ENCODE data around the gene PLK1. TPM values are rescaled to one million over a fixed set of nuclear protein-coding genes. Genes with fewer than 3 reads are reported as not detected.
A peak's percentile ranks its signal among the peaks of the same experiment; 100 is the strongest.
"Not testable (repeated sequence)": the region's sequence is repeated elsewhere in the genome, so short reads cannot be mapped to it uniquely, and the experiment has no call there.

The PLK1 gene
- total RNA-seq, 1 experiment from 2014 or later: 83.6 TPM

GRCh38 chr16:23709536-23709935, 30.8 kb downstream of the PLK1 start:
- DNase-seq (ENCODE audit: low read depth): no peak

DNA sequence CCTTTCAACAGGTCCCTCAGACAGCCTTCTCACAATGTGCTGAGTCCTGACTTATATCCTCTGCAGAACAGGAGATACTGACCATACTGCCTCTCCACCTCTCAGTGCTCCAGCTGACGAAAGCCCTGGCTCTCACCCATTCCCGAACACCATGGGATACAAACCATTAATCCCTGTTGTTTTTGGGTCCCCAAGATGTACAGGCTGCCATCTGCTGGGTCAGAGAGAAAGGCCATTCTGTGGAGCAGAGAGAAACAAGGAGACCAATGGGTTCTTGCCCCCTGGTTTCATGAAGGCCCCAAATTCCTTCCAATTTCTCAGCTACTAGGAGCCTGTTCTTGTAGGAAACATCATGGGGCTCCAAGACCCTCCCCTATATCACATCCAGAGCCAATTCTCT, 31.3 kb downstream of the PLK1 start:
- DNase-seq (ENCODE audit: low read depth): no peak

GRCh38 chr16:23710504-23710903, 31.8 kb downstream of the PLK1 start:
- no peak for DNase-seq (ENCODE audit: low read depth)

GRCh38 chr16:23711785-23712184, 33.1 kb downstream of the PLK1 start:
- DNase-seq (ENCODE audit: low read depth): no peak

DNA sequence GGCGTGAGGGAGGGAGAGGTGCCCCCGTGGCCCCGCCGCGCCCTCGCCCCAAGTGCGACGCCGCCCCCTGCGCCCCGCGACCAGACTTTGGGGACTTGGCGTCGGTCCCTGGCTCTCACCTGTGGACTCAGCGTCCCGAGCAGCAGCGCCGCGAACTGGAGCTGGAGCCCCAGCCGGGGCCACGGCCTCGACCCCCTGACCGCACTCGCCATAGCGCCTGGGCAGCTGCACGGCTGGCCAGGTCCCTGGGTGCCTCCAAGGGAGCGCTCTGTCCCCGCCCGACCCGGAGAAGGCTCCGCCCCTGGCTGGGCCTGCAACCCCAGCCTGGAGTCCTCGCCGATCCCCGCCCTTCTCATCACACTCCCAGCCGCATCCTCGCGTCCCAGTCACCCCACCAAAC, 34.3 kb downstream of the PLK1 start, which contains the start of gene ERN2:
TSS of gene ERN2 (minus strand) at position 247 of the 400 bp plus-strand sequence. CDS start at position 212, 35 bp downstream.
- DNase-seq (ENCODE audit: low read depth): no peak

GRCh38 chr16:23716484-23716883, 37.8 kb downstream of the PLK1 start:
- no peak for DNase-seq (ENCODE audit: low read depth)

GRCh38 chr16:23722613-23723240, 44.0 kb downstream of the PLK1 start:
- DNase-seq (ENCODE audit: low read depth): not testable (repeated sequence)

DNA sequence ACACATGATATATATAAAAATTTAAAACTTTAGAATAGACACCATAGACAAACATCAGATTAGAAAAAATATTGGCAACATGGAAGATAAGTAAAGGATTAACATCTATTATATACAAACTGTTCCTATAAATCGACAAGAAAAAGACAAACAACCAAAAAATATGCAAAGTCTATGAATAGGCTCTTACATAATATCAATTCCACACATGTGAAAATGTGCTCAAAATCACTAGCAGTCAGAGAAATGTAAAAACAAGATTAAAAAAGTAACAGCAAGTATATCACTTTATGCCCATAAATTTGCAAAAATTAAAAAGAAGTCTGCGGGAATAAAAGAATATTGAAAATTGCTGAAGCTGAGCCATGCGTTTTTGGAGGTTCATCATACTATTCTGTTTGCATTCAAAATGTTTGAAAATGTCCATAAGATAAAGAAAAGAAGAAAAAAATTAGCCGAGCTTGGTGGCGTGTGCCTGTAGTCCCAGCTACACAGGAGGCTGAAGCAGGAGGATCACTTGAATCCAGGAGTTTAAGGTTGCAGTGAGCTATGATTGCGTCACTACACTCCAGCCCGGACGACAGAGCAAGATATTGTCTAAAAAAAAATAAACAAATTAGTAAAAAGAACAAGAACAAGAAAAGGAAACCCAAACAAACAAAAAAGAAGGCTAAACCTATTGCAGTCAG, 45.6 kb downstream of the PLK1 start:
- DNase-seq (ENCODE audit: low read depth): no peak

GRCh38 chr16:23724785-23725131, 46.1 kb downstream of the PLK1 start:
- no peak for DNase-seq (ENCODE audit: low read depth)

DNA sequence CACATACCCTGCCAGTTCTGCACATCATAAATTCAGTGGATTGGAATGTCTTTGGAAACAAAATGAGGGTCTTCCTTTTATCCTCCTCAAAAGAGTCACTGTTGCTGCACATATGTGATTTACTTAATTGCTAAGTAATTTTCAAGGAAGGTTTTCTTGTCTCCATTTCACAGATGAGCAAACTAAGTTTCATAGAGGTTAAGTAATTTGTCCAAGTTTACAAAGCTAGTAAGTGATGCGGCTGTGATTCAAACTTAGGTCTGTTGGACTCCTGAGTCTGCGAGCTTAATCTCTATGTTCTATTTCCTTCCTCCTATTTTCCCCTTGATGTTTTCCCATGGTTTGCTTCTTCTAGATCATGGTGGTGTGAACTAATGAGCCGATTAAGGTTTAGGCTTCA, 48.0 kb downstream of the PLK1 start:
- no peak for DNase-seq (ENCODE audit: low read depth)

DNA sequence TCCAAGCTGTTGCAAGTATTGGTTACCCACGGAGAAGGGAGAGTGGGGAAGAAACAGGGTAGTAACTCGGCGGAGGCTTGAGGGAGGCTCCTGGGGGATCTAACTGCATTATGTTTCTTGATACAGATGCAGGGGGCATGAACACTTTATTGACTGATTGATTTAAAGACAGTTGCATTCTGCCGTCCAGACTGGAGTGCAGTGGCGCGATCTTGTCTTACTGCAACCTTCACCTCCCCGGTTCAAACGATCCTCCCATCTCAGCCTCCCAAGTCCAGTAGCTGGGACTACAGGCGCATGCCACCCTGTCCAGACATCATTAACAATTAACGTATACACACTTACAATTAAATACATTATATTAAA, 49.4 kb downstream of the PLK1 start:
- no peak for DNase-seq (ENCODE audit: low read depth)

GRCh38 chr16:23729503-23730424, 51.1 kb downstream of the PLK1 start:
- peak; percentile 57 for DNase-seq (ENCODE audit: low read depth)

GRCh38 chr16:23734176-23734893, 55.6 kb downstream of the PLK1 start:
- DNase-seq (ENCODE audit: low read depth): no peak

DNA sequence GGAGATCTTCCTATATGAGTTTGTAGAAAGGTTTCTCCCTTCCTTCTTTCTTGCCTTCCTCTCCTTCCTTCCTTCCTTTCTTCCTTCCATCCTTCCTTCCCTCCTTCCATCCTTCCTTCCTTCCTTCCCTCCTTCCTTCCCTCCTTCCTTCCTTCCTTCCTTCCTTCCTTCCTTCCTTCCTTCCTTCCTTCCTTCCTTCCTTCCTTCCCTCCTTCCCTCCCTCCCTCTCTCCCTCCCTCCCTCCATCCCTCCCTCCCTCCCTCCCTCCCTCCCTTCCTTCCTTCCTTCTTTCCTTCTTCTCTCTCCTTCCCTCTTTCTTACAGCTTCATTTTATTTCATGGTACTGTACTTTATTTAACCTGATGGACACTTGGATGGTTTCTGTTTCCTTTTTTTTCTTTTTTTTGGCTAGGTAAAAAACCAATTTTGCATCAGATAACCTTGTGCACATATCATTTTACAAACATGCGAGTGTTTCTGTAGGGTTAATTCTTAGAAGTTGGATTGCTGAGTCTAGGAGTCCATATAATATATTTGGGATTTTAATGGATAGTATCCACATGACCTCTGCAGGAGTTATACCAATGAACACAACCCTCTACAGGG, 58.8 kb downstream of the PLK1 start:
- not testable (repeated sequence) for DNase-seq (ENCODE audit: low read depth)

DNA sequence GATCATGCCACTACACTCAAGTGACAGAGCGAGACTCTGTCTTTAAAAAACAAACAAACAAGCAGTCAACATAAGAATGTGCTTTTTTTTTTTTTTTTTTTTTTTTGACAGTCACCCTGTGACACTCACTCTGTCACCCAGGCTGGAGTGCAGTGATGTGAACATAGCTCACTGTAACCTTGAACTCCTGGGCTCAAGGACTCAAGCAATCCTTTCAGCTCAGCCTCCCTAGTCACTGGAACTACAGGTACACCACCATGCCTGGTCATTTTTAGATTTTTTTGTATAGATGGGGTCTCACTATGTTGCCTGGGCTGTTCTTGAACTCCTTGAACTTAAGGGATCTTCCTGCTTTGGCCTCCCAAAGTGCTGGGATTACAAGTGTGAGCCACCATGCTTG, 60.8 kb downstream of the PLK1 start:
- no peak for DNase-seq (ENCODE audit: low read depth)

Other genes starting within 250 kb of the PLK1 start
- 11.2 and 11.9 TPM in 2 replicates for gene COG7, start 225.7 kb upstream of the PLK1 start, total RNA-seq (2014; rRNA removed; shearing (Covaris generic))
- 8.8 and 9.1 TPM in 2 replicates for gene GGA2, start 168.4 kb upstream of the PLK1 start, total RNA-seq (2014; rRNA removed; shearing (Covaris generic))
- gene EARS2, start 121.5 kb upstream of the PLK1 start, total RNA-seq (2014; rRNA removed; shearing (Covaris generic)): 10.6 and 12.7 TPM in 2 replicates
- 52.6 and 67.9 TPM in 2 replicates for gene UBFD1, start 121.2 kb upstream of the PLK1 start, total RNA-seq (2014; rRNA removed; shearing (Covaris generic))
- gene NDUFAB1, start 82.6 kb upstream of the PLK1 start, total RNA-seq (2014; rRNA removed; shearing (Covaris generic)): 156 and 176 TPM in 2 replicates
- 9.1 and 11.4 TPM in 2 replicates for gene PALB2, start 37.6 kb upstream of the PLK1 start, total RNA-seq (2014; rRNA removed; shearing (Covaris generic))
- gene DCTN5, start 37.4 kb upstream of the PLK1 start, total RNA-seq (2014; rRNA removed; shearing (Covaris generic)): 36.5 and 43.2 TPM in 2 replicates
- gene ERN2, start 34.3 kb downstream of the PLK1 start, total RNA-seq (2014; rRNA removed; shearing (Covaris generic)): not detected in 2 replicates
- not detected in 2 replicates for gene CHP2, start 76.1 kb downstream of the PLK1 start, total RNA-seq (2014; rRNA removed; shearing (Covaris generic))
- gene PRKCB, start 157.1 kb downstream of the PLK1 start, total RNA-seq (2014; rRNA removed; shearing (Covaris generic)): not detected in 2 replicates